Fibroblast of the aortic adventitia (primary cell): ENCODE data around the gene CS. TPM values are rescaled to one million over a fixed set of nuclear protein-coding genes. Genes with fewer than 3 reads are reported as not detected.
"Not testable (repeated sequence)": the region's sequence is repeated elsewhere in the genome, so short reads cannot be mapped to it uniquely, and the experiment has no call there.

Experiments used
- DNase-seq: peaks from one replicate; pipeline ENCODE4 v3.0.0-alpha.2; 2010; ENCODE audit warnings: low read depth
- H3K4me3 ChIP-seq: 2 replicates; pipeline ENCODE4 v1.5.1; 2011; ENCODE audit warnings: low read depth, mild to moderate bottlenecking, control low read depth, low read length, moderate library complexity
- total RNA-seq: library from RNA; depleted of rRNA; stranded (reverse); fragments of >200 nt; gene quantifications from 2 replicates; pipeline ENCODE4 v1.2.3, GENCODE V29; 2012; ENCODE audit warnings: low replicate concordance
- TF ChIP-seq, protein P1 (sequence below): IDR thresholded peaks from 2 replicates; pipeline ENCODE4 v1.5.1; 2011; ENCODE audit warnings: mild to moderate bottlenecking, low read length, control low read depth, inconsistent platforms; ENCODE audit not compliant: insufficient read depth

The CS gene
- total RNA-seq, 1 donor = 117 TPM

GRCh38 chr12:56333197-56333678 is 33.1 kb upstream of the CS start:
- no peak for DNase-seq
- H3K4me3 ChIP-seq = peak overlapping the region; percentile 74
- TF ChIP-seq, protein P1, sequence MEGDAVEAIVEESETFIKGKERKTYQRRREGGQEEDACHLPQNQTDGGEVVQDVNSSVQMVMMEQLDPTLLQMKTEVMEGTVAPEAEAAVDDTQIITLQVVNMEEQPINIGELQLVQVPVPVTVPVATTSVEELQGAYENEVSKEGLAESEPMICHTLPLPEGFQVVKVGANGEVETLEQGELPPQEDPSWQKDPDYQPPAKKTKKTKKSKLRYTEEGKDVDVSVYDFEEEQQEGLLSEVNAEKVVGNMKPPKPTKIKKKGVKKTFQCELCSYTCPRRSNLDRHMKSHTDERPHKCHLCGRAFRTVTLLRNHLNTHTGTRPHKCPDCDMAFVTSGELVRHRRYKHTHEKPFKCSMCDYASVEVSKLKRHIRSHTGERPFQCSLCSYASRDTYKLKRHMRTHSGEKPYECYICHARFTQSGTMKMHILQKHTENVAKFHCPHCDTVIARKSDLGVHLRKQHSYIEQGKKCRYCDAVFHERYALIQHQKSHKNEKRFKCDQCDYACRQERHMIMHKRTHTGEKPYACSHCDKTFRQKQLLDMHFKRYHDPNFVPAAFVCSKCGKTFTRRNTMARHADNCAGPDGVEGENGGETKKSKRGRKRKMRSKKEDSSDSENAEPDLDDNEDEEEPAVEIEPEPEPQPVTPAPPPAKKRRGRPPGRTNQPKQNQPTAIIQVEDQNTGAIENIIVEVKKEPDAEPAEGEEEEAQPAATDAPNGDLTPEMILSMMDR = no peak

DNA sequence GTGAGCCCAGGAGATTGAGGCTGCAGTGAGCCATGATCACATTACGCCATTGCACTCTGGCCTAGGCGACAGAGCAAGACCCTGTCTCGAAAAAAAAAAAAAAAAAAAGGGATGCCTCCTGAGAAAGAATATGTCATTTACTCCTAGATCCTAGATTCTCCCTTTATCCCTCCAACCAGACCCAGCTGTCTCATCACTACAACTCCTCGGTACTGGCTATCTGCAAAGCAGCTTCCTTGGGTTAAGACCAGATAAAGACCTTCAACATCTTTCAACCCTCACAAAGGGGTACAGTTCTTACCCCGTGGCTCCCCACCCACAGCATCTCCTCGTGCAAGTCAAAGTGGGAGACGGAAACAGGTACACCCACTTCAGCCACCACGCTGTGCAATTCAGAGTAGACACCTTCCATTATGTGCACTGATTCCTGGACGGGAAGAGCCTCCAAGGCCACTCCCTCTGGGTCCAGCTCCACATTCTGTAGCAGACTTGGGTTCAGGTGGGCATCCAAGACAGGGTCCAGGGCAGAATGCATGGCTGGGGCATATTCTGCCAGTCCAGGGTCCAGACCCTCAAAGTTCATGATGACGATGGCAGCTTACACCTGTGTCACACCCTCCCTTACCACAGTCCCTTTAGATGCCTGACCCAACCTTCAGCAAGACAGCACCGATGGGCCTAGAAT is 32.5 kb upstream of the CS start:
- DNase-seq = no peak
- TF ChIP-seq, protein P1 = no peak
- peak overlapping the region; percentile 74 for H3K4me3 ChIP-seq

GRCh38 chr12:56330936-56331490 is 30.9 kb upstream of the CS start:
- no peak for DNase-seq
- TF ChIP-seq, protein P1 = no peak
- H3K4me3 ChIP-seq = no peak overlapping the region

GRCh38 chr12:56326533-56326932 is 26.4 kb upstream of the CS start:
- H3K4me3 ChIP-seq = no peak overlapping the region
- TF ChIP-seq, protein P1 = no peak
- no peak for DNase-seq

GRCh38 chr12:56326126-56326525 is 26.0 kb upstream of the CS start:
- DNase-seq = no peak
- H3K4me3 ChIP-seq = no peak overlapping the region
- TF ChIP-seq, protein P1 = no peak

GRCh38 chr12:56324206-56324605 is 24.1 kb upstream of the CS start:
- no peak for DNase-seq
- TF ChIP-seq, protein P1 = no peak
- H3K4me3 ChIP-seq = no peak overlapping the region

DNA sequence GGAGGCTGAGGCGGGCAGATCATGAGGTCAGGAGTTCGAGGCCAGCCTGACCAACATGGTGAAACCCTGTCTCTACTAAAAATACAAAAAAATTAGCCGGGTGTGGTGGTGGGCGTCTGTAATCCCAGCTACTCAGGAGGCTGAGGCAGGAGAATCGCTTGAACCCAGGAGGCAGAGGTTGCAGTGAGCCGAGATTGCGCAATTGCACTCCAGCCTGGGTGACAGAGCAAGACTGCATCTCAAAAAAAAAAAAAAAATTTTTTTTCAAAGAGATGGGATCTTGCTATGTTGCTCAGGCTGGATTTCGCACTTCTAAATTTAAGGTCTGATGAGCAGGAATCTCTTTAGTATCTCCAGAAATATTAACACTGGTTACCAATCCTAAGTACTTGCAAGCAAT is 21.5 kb upstream of the CS start:
- H3K4me3 ChIP-seq, DNase-seq: not testable (repeated sequence)
